Common myeloid progenitor, CD34-positive (primary cell): Measurements from ENCODE around the gene MYL3.

Experiments
- CTCF ChIA-PET: fragments of 350-600 bp; sonication (Branson Sonifier 250); formaldehyde crosslinking; loops from one replicate; lab custom pipeline; 2021; ENCODE audit warnings: antibody characterized with exemption; lab: Charles Lee
- POLR2A ChIA-PET: fragments of 350-600 bp; sonication (Branson Sonifier 250); formaldehyde crosslinking; loops from one replicate; lab custom pipeline; 2021; ENCODE audit warnings: antibody characterized with exemption; lab: Charles Lee
- DNase-seq, 3 donors: peaks; one replicate each; pipeline versions ENCODE4 v3.0.0 to v3.0.0-alpha.2; 2013
- H3K27ac ChIP-seq, 2 experiments: 1 replicate in 1 of 2; 2 replicates in 1 of 2; pipeline ENCODE4 v1.7.0; 2013; ENCODE audit warnings: inconsistent platforms in 2 of 2, low read length in 2 of 2, mild to moderate bottlenecking in 2 of 2, low read depth in 1 of 2, moderate library complexity in 1 of 2; ENCODE audit not compliant: severe bottlenecking in 2 of 2, insufficient read depth in 1 of 2, poor library complexity in 1 of 2
- H3K27me3 ChIP-seq, 5 experiments: replicated peaks in 2 of 5; 1 replicate in 3 of 5; 2 replicates in 2 of 5; pipeline versions ENCODE4 v1.6.1 to v1.7.0; 2013; ENCODE audit warnings: low read length in 4 of 5, mild to moderate bottlenecking in 2 of 5, moderate library complexity in 2 of 5, inconsistent platforms in 1 of 5; ENCODE audit not compliant: insufficient read depth in 5 of 5, control insufficient read depth in 4 of 5
- H3K36me3 ChIP-seq, 4 experiments: 1 replicate in 2 of 4; 2 replicates in 2 of 4; pipeline versions ENCODE4 v1.6.1 to v1.7.0; 2013; ENCODE audit warnings: low read length in 3 of 4, control low read depth in 1 of 4, mild to moderate bottlenecking in 1 of 4; ENCODE audit not compliant: control insufficient read depth in 4 of 4, insufficient read depth in 4 of 4
- H3K4me1 ChIP-seq, 4 experiments: 1 replicate in 3 of 4; 2 replicates in 1 of 4; pipeline versions ENCODE4 v1.6.1 to v1.7.1; 2013; ENCODE audit warnings: low read length in 3 of 4, mild to moderate bottlenecking in 3 of 4, control low read depth in 1 of 4, inconsistent platforms in 1 of 4, moderate library complexity in 1 of 4; ENCODE audit not compliant: control insufficient read depth in 4 of 4, insufficient read depth in 4 of 4; ENCODE audit errors: control extremely low read depth in 1 of 4
- H3K4me3 ChIP-seq, 7 experiments: 1 replicate in 4 of 7; 2 replicates in 3 of 7; pipeline versions ENCODE4 v1.5.1 to v1.7.0; 2013; ENCODE audit warnings: mild to moderate bottlenecking in 7 of 7, low read length in 6 of 7, moderate library complexity in 6 of 7, inconsistent platforms in 2 of 7, low read depth in 2 of 7, control low read depth in 1 of 7; ENCODE audit not compliant: insufficient read depth in 4 of 7, control insufficient read depth in 1 of 7; ENCODE audit errors: extremely low read depth in 1 of 7
- H3K9me3 ChIP-seq, 5 experiments: 1 replicate in 4 of 5; 2 replicates in 1 of 5; pipeline versions ENCODE4 v1.6.1 to v1.7.1; 2013; ENCODE audit warnings: low read length in 4 of 5, mild to moderate bottlenecking in 2 of 5, inconsistent platforms in 1 of 5, low read depth in 1 of 5, moderate library complexity in 1 of 5; ENCODE audit not compliant: control insufficient read depth in 4 of 5, insufficient read depth in 2 of 5; ENCODE audit errors: control extremely low read depth in 1 of 5
- WGBS: methylation state at CpG from one replicate; pipeline ENCODE4 v1.1.5; 2013; ENCODE audit not compliant: insufficient coverage; 5-methylcytosine and 5-hydroxymethylcytosine counted together

MYL3 gene

DNA sequence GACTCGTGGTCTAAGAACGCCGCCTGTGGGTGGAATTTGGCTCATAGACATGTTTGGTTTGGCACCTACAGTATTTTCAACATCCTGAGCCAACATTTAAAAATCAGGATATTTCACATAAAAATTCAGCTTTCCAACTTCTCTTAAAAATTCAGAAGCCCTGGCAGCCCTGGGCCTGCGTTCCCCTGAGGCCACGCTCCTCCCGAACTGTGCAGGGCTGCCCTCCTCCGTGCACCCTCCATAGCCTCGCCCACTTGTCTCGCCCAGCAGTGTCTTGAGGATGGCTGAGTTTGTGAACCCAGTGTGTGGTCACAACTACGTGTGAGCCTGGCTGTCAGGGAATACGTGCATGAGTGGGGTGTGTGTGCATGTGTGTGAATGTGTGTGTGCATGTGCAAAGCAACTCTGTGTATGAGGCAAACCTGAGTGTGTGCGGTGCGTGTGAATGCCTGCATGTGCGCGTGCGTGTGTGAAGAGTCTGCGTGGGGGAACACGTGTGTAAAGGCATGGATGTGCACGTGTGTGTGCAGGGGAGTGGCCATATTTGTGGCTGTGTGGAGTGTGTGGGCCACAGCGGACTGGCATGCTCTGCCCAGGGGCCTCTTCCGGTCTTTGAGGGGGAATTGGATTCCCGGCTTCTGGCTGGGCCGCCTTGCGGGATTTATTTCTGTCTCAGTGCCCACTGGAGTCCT, 45.2 kb upstream of the MYL3 start:
- POLR2A ChIA-PET = no interaction called here
- DNase-seq = no peak

DNA sequence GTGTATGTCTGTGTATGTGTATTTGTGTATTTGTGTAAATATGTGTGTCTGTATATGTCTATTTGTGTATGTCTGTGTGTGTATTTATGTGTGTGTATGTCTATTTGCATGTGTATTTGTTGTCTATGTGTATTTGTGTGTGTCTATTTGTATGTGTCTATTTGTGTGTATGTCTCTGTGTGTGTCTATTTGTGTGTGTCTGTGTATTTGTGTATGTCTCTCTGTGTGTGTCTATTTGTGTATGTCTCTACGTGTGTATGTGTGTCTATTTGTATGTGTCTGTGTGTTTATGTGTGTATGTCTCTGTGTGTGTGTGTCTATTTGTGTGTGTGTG, 44.7 kb upstream of the MYL3 start:
- ChIA-PET POLR2A (no interaction called here), CTCF (interaction anchor here (0.6 to 2.5 kb wide), 4 partner anchors 12 to 192 kb away, joined by 3 to 16 read pairs (median 12); no protein-coding TSS in a partner anchor)
- Histone ChIP-seq H3K9me3 (no peaks in the 10 kb centered on the region), H3K27ac (no peak overlapping the region), H3K27me3 (no peaks in the 10 kb centered on the region), H3K4me1 (peaks cover 0 to 11% (median 7%) of the 10 kb centered on the region in 4 experiments), H3K36me3 (no peaks in the 10 kb centered on the region), H3K4me3 (no peak overlapping the region)
- WGBS = no CpG with 5 or more reads among the region's 1 CpG
- DNase-seq = no peak

More for the DNA sequence above, 45.2 kb upstream of the MYL3 start:
- Histone ChIP-seq H3K27ac (no peak overlapping the region), H3K4me1 (peaks cover 0 to 11% (median 6%) of the 10 kb centered on the region in 4 experiments), H3K27me3 (no peaks in the 10 kb centered on the region), H3K9me3 (no peaks in the 10 kb centered on the region), H3K36me3 (no peaks in the 10 kb centered on the region), H3K4me3 (no peak overlapping the region)
- 93% methylated on average over 18 of the region's 24 CpGs for WGBS
- CTCF ChIA-PET = interaction anchor here (0.6 to 2.5 kb wide), 16 partner anchors 12 to 347 kb away, joined by 3 to 16 read pairs (median 4); no protein-coding TSS in a partner anchor

DNA sequence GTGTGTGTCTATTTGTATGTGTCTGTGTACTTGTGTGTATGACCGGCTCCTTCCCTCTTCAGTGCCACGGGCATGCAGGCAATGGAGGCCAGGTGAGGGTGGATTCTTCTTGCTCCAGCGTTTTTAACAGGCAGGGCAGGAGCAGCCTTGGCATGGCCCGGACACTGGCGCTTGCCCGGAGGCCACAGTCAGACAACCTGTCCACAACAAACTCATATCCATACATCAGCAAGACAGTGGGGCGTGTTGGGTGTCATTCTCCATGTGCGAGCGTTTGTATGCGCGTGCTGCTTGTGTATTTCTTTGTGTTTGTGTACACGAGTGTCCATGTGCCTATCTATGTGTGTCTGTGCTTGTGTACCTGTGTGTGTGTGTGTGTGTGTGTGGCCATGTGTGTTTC, 44.0 kb upstream of the MYL3 start:
- Histone ChIP-seq H3K4me1 (peaks cover 0 to 11% (median 7%) of the 10 kb centered on the region in 4 experiments), H3K4me3 (no peak overlapping the region), H3K27ac (no peak overlapping the region), H3K36me3 (no peaks in the 10 kb centered on the region), H3K9me3 (no peaks in the 10 kb centered on the region), H3K27me3 (no peaks in the 10 kb centered on the region)
- no peak for DNase-seq
- WGBS = 40% methylated on average over 1 of the region's 12 CpGs
- CTCF ChIA-PET = interaction anchor here (0.6 to 1.2 kb wide), 3 partner anchors 11 to 705 kb away, joined by 3 to 6 read pairs (median 4); no protein-coding TSS in a partner anchor
- POLR2A ChIA-PET = no interaction called here

- POLR2A ChIA-PET = no interaction called here
- WGBS = 83% methylated on average over 1 of the region's 4 CpGs
- Histone ChIP-seq H3K9me3 (no peaks in the 10 kb centered on the region), H3K36me3 (no peaks in the 10 kb centered on the region), H3K4me3 (no peak overlapping the region), H3K27ac (no peak overlapping the region), H3K4me1 (peaks cover 0 to 11% (median 7%) of the 10 kb centered on the region in 4 experiments), H3K27me3 (no peaks in the 10 kb centered on the region)
- DNase-seq = no peak
- CTCF ChIA-PET = interaction anchor here (0.6 to 1.2 kb wide), 4 partner anchors 8 to 705 kb away, joined by 3 to 6 read pairs (median 4); no protein-coding TSS in a partner anchor
These were observed 43.3 kb upstream of the MYL3 start for GRCh38 chr3:46906471-46907058.

DNA sequence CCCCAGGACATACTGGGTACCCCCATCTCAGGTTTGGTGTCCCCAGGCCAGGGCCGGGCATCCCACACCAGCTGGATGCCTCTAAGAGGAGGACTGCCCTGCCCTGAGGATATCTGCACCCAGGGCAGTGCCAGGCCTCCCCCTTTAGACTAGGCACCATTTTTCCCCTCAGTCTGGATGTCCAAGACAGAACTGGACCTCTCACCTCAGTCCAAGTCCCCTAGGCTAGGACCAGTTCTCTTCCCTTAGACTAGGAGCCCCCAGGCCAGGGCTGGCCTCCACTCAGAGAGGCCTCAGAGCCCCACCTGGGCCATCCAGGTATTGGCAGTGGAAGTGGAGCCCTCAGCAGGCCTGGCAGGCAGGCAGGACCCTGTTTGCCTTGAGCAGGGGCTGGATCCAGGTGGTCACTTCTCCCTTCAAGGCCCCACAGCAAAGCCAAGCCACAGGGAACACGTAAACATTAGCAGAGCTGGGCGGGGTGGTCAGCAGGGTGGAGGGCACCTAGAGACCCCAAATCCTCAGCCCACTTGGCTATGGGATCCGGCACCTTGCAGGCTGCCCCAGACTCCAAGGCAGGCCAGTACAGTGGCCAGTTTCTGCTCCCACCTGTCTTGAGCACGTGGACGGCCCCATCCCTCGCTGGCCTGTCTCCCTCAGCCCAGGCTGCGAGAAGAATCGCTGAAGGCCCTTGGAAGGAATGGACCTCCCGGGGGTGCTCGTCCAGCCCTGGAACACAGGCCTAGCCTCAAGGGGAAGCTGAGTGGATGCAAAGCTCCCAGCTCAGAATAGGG, 42.6 kb upstream of the MYL3 start:
- Histone ChIP-seq H3K27me3 (no peaks in the 10 kb centered on the region), H3K4me1 (peaks cover 0 to 11% (median 7%) of the 10 kb centered on the region in 4 experiments), H3K9me3 (no peaks in the 10 kb centered on the region), H3K4me3 (no peak overlapping the region), H3K36me3 (no peaks in the 10 kb centered on the region), H3K27ac (no peak overlapping the region)
- POLR2A ChIA-PET = no interaction called here
- CTCF ChIA-PET = interaction anchor here (0.6 to 1.2 kb wide), 3 partner anchors 9 to 46 kb away, joined by 3 to 4 read pairs (median 3); no protein-coding TSS in a partner anchor
- WGBS = 97% methylated on average over 10 of the region's 11 CpGs
- DNase-seq = no peak

DNA sequence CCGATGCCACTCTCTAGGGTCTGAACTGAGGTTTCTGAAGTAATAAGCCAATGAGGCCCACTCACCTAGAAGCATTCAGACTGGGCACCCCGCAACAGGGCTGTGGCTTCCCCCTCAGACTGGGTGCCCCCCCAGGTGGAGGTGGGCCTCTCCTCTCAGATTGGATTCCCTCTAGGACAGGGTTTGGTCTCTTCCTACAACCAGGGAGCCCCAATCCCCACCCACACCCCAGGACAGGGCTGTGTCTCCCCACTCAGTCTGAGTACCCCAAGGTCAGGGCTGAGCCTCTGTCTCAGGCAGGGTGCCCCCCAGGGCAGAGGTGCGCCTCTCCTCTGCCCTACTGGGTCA, 41.9 kb upstream of the MYL3 start:
- POLR2A ChIA-PET = no interaction called here
- no peaks in the 10 kb centered on the region for H3K36me3 ChIP-seq
- no peak overlapping the region for H3K27ac ChIP-seq
- H3K4me1 ChIP-seq = peaks cover 0 to 11% (median 7%) of the 10 kb centered on the region in 4 experiments
- no peaks in the 10 kb centered on the region for H3K9me3 ChIP-seq
- H3K4me3 ChIP-seq = no peak overlapping the region
- no peak for DNase-seq
- CTCF ChIA-PET = no interaction called here
- H3K27me3 ChIP-seq = no peaks in the 10 kb centered on the region
- 96% methylated on average over 3 of the region's 3 CpGs for WGBS
